EL (cell line): ENCODE data around the gene HTR2B.
"Not testable (repeated sequence)": the region's sequence is repeated elsewhere in the genome, so short reads cannot be mapped to it uniquely, and the experiment has no call there.

Source experiments
- DNase-seq: peaks from one replicate; pipeline ENCODE4 v3.0.0-alpha.2; 2016

The HTR2B gene

GRCh38 chr2:231132129-231132528, 7.3 kb upstream of the HTR2B start:
- peak; percentile 62 for DNase-seq

- no peak for DNase-seq
These were observed 5.7 kb upstream of the HTR2B start for GRCh38 chr2:231130336-231131056.

- DNase-seq: no peak
These were observed 4.4 kb upstream of the HTR2B start for GRCh38 chr2:231129216-231129615.

GRCh38 chr2:231128541-231128940, 3.7 kb upstream of the HTR2B start:
- no peak for DNase-seq

GRCh38 chr2:231127936-231128335, 3.1 kb upstream of the HTR2B start:
- no peak for DNase-seq

- no peak for DNase-seq
These were observed 2.6 kb upstream of the HTR2B start for GRCh38 chr2:231127480-231127879.

GRCh38 chr2:231126123-231126522, 1.3 kb upstream of the HTR2B start:
- DNase-seq: no peak

- DNase-seq: no peak
These were observed 1.4 kb downstream of the HTR2B start for GRCh38 chr2:231123362-231123898.

GRCh38 chr2:231118614-231118942, 6.3 kb downstream of the HTR2B start:
- DNase-seq: no peak

- DNase-seq: no peak
These were observed 6.8 kb downstream of the HTR2B start for GRCh38 chr2:231117922-231118613.

GRCh38 chr2:231117148-231117547, 7.7 kb downstream of the HTR2B start:
- DNase-seq: no peak

- no peak for DNase-seq
These were observed 9.2 kb downstream of the HTR2B start for GRCh38 chr2:231115651-231116050.

GRCh38 chr2:231113489-231113888, 11.4 kb downstream of the HTR2B start:
- DNase-seq: no peak

- peak; percentile 59 for DNase-seq
These were observed 12.9 kb downstream of the HTR2B start for GRCh38 chr2:231111987-231112386.

- DNase-seq: peak; percentile 35
These were observed 14.3 kb downstream of the HTR2B start for GRCh38 chr2:231110551-231110950.

GRCh38 chr2:231104115-231104713, 20.6 kb downstream of the HTR2B start:
- peak; percentile 68 for DNase-seq

GRCh38 chr2:231102772-231103171, 22.1 kb downstream of the HTR2B start:
- peak; percentile 9 for DNase-seq

- DNase-seq: no peak
These were observed 23.9 kb downstream of the HTR2B start for GRCh38 chr2:231100990-231101389.

- DNase-seq: not testable (repeated sequence)
These were observed 24.5 kb downstream of the HTR2B start for GRCh38 chr2:231100321-231100720.

- no peak for DNase-seq
These were observed 24.9 kb downstream of the HTR2B start for GRCh38 chr2:231099918-231100317.

GRCh38 chr2:231094736-231095346, 30.0 kb downstream of the HTR2B start:
- no peak for DNase-seq

- no peak for DNase-seq
These were observed 30.9 kb downstream of the HTR2B start for GRCh38 chr2:231093933-231094332.

- no peak for DNase-seq
These were observed 36.1 kb downstream of the HTR2B start for GRCh38 chr2:231088754-231089153.

- DNase-seq: no peak
These were observed 40.3 kb downstream of the HTR2B start for GRCh38 chr2:231084565-231084964.
